HepG2 (cell line): ENCODE measurements around the gene SERPINB1. TPM values are rescaled to one million over a fixed set of nuclear protein-coding genes. Genes with fewer than 3 reads are reported as not detected.

ENCODE experiments used
- ELF3 ChIP-seq: IDR thresholded peaks from 2 replicates; pipeline ENCODE4 v1.6.1; 2016; ENCODE audit warnings: missing genetic modification reagents, missing compliant biosample characterization
- ETV5 ChIP-seq: IDR thresholded peaks from 2 replicates; pipeline ENCODE4 v1.6.1; 2018; ENCODE audit warnings: missing biosample characterization, missing genetic modification reagents, inconsistent platforms, borderline replicate concordance
- FOSL1 ChIP-seq: sonication (generic); formaldehyde crosslinking; IDR thresholded peaks from 2 replicates; pipeline ENCODE4 v1.9.0; 2021; ENCODE audit warnings: missing genetic modification reagents, borderline replicate concordance
- GATAD2A ChIP-seq: IDR thresholded peaks from 2 replicates; pipeline ENCODE4 v1.6.1; 2016
- HES4 ChIP-seq: sonication (generic); formaldehyde crosslinking; IDR thresholded peaks from 2 replicates; pipeline ENCODE4 v1.9.0; 2021; ENCODE audit warnings: mild to moderate bottlenecking, missing genetic modification reagents, borderline replicate concordance
- HNF4A ChIP-seq: sonication (generic); formaldehyde crosslinking; IDR thresholded peaks from 2 replicates; pipeline ENCODE4 v1.4.0; 2020; ENCODE audit warnings: missing genetic modification reagents
- HOXA3 ChIP-seq: sonication (generic); formaldehyde crosslinking; IDR thresholded peaks from 2 replicates; pipeline ENCODE4 v1.5.0; 2020; ENCODE audit warnings: missing genetic modification reagents
- SETDB1 ChIP-seq: sonication (generic); formaldehyde crosslinking; IDR thresholded peaks from 2 replicates; pipeline ENCODE4 v1.5.1; 2020; ENCODE audit warnings: missing genetic modification reagents, mild to moderate bottlenecking, borderline replicate concordance
- SMARCC2 ChIP-seq: fragments of 450-650 bp; IDR thresholded peaks from 2 replicates; pipeline ENCODE4 v1.6.1; 2017; ENCODE audit warnings: antibody characterized with exemption, mild to moderate bottlenecking
- TCF7L2 ChIP-seq: IDR thresholded peaks from 2 replicates; pipeline ENCODE4 v1.6.1; 2011; ENCODE audit warnings: mild to moderate bottlenecking, low read depth, low read length, moderate library complexity
- TP53 ChIP-seq: sonication (generic); formaldehyde crosslinking; conservative IDR thresholded peaks from 2 replicates; pipeline ENCODE4 v1.4.0; 2020; ENCODE audit warnings: missing genetic modification reagents
- TRAFD1 ChIP-seq: sonication (generic); formaldehyde crosslinking; IDR thresholded peaks from 2 replicates; pipeline ENCODE4 v1.5.1; 2020; ENCODE audit warnings: missing genetic modification reagents, mild to moderate bottlenecking, borderline replicate concordance
- ZNF780A ChIP-seq: sonication (generic); formaldehyde crosslinking; IDR thresholded peaks from 2 replicates; pipeline ENCODE4 v1.8.0; 2022; ENCODE audit warnings: mild to moderate bottlenecking, missing genetic modification reagents, moderate library complexity
- ZNF841 ChIP-seq: sonication (generic); formaldehyde crosslinking; IDR thresholded peaks from 2 replicates; pipeline ENCODE4 v1.8.1; 2023; ENCODE audit warnings: missing genetic modification reagents, borderline replicate concordance
- polyA plus RNA-seq, 8 experiments: library from polyadenylated mRNA; depleted of rRNA in 3 of 8; stranded (reverse) in 7 of 8; unstranded in 1 of 8; fragments of >200 nt; fragmentation: Illumina TruSeq in 4 of 8; extraction: Trizol in 4 of 8; gene quantifications; 2 replicates each; pipeline versions ENCODE4 v1.2.1 to v1.2.3, GENCODE V29; 2011 to 2016; ENCODE audit warnings: low read depth in 4 of 8, missing spikeins in 1 of 8, mixed read lengths in 1 of 8; ENCODE audit not compliant: insufficient read depth in 1 of 8
- total RNA-seq, 5 experiments: library from RNA; depleted of rRNA; stranded (reverse); fragments of >200 nt; fragmentation: Illumina TruSeq; extraction: Trizol; gene quantifications; 2 replicates each; pipeline ENCODE4 v1.2.3, GENCODE V29; 2016; ENCODE audit warnings: low read depth in 1 of 5

The SERPINB1 gene
- total and polyA plus RNA-seq, 2 of the 13 experiments (the other 11 are each of a cell fraction or from before 2014, with no cell fraction given), result 41.4 to 60.5 TPM

- TF ChIP-seq HES4 (no peak), GATAD2A (CRISPR knock-in tag) (peak; percentile 61), ELF3 (peak; percentile 66; the same call in 1 of the 2 replicates), SETDB1 (CRISPR knock-in tag) (no peak), ZNF780A (no peak), HOXA3 (CRISPR knock-in tag) (peak; percentile 83), FOSL1 (peak; percentile 80; the same call in 1 of the 2 replicates), HNF4A (CRISPR knock-in tag) (peak; percentile 14; the same call in 1 of the 2 replicates), ETV5 (peak; percentile 73; the same call in 1 of the 2 replicates), TCF7L2 (no peak), TP53 (CRISPR knock-in tag) (no peak), TRAFD1 (CRISPR knock-in tag) (no peak), ZNF841 (no peak), SMARCC2 (no peak; the same call in 1 of the 2 replicates)
These were observed 12.2 kb upstream of the SERPINB1 start (continued) for GRCh38 chr6:2853769-2854395.
